H9 (cell line): Measurements from ENCODE around the gene OAF. TPM values are rescaled to one million over a fixed set of nuclear protein-coding genes. Genes with fewer than 3 reads are reported as not detected.

Experiments used
- DNase-seq: peaks from one replicate; pipeline ENCODE4 v3.0.0-alpha.2; 2017
- H2AFZ ChIP-seq: one replicate; pipeline ENCODE4 v1.6.1; 2013; ENCODE audit warnings: mild to moderate bottlenecking, low read length, control low read depth, moderate library complexity
- H2AK5ac ChIP-seq: 2 replicates; pipeline ENCODE4 v1.6.1; 2013; ENCODE audit warnings: low read length, control low read depth, mixed read lengths; ENCODE audit not compliant: insufficient read length
- H2BK120ac ChIP-seq: one replicate; pipeline ENCODE4 v1.6.1; 2013; ENCODE audit warnings: low read depth, mild to moderate bottlenecking, low read length, control low read depth, inconsistent platforms; ENCODE audit not compliant: poor library complexity, severe bottlenecking
- H2BK12ac ChIP-seq: 2 replicates; pipeline ENCODE4 v1.6.1; 2013; ENCODE audit warnings: low read length, control low read depth, mixed read lengths, low read depth; ENCODE audit not compliant: insufficient read length
- H2BK15ac ChIP-seq: 2 replicates; pipeline ENCODE4 v1.6.1; 2013; ENCODE audit warnings: low read depth, low read length, control low read depth
- H2BK20ac ChIP-seq: one replicate; pipeline ENCODE4 v1.6.1; 2013; ENCODE audit warnings: low read depth, mild to moderate bottlenecking, low read length, control low read depth, inconsistent platforms; ENCODE audit not compliant: poor library complexity, severe bottlenecking
- H2BK5ac ChIP-seq: 2 replicates; pipeline ENCODE4 v1.6.1; 2013; ENCODE audit warnings: low read length, control low read depth, mixed read lengths; ENCODE audit not compliant: insufficient read length
- H3K14ac ChIP-seq: 2 replicates; pipeline ENCODE4 v1.6.1; 2013; ENCODE audit warnings: low read length, control low read depth; ENCODE audit not compliant: insufficient read depth
- H3K18ac ChIP-seq: 2 replicates; pipeline ENCODE4 v1.6.1; 2013; ENCODE audit warnings: low read depth, mild to moderate bottlenecking, mixed read lengths, low read length, control low read depth; ENCODE audit not compliant: insufficient read length
- H3K23ac ChIP-seq: 2 replicates; pipeline ENCODE4 v1.6.1; 2013; ENCODE audit warnings: low read length, control low read depth, mixed read lengths, low read depth; ENCODE audit not compliant: insufficient read length
- H3K23me2 ChIP-seq: 2 replicates; pipeline ENCODE4 v1.6.1; 2013; ENCODE audit warnings: low read depth, mild to moderate bottlenecking, mixed read lengths, low read length, control low read depth; ENCODE audit not compliant: insufficient read length, poor library complexity, severe bottlenecking
- H3K27ac ChIP-seq: 2 replicates; pipeline ENCODE4 v1.5.1; 2013; ENCODE audit warnings: low read length, control low read depth, mixed read lengths, low read depth; ENCODE audit not compliant: insufficient read length
- H3K27me3 ChIP-seq: 2 replicates; pipeline ENCODE4 v1.6.1; 2013; ENCODE audit warnings: low read length, control low read depth, inconsistent platforms; ENCODE audit not compliant: insufficient read depth
- H3K4ac ChIP-seq: 2 replicates; pipeline ENCODE4 v1.6.1; 2013; ENCODE audit warnings: low read depth, mild to moderate bottlenecking, control low read depth, inconsistent platforms, low read length, moderate library complexity
- H3K4me1 ChIP-seq: 2 replicates; pipeline ENCODE4 v1.6.1; 2013; ENCODE audit warnings: low read length, control low read depth, inconsistent platforms; ENCODE audit not compliant: insufficient read depth
- H3K4me2 ChIP-seq: 2 replicates; pipeline ENCODE4 v1.6.1; 2013; ENCODE audit warnings: low read length, control low read depth, mixed read lengths; ENCODE audit not compliant: insufficient read length, insufficient read depth
- H3K56ac ChIP-seq: 2 replicates; pipeline ENCODE4 v1.6.1; 2013; ENCODE audit warnings: low read depth, mild to moderate bottlenecking, mixed read lengths, low read length, control low read depth; ENCODE audit not compliant: insufficient read length
- H3K79me1 ChIP-seq: 2 replicates; pipeline ENCODE4 v1.6.1; 2013; ENCODE audit warnings: low read depth, mild to moderate bottlenecking, moderate library complexity, low read length, control low read depth, inconsistent platforms; ENCODE audit not compliant: insufficient read depth, poor library complexity, severe bottlenecking
- H3K79me2 ChIP-seq: 2 replicates; pipeline ENCODE4 v1.6.1; 2013; ENCODE audit warnings: low read length, control low read depth, inconsistent platforms; ENCODE audit not compliant: insufficient read depth
- H3K9ac ChIP-seq: 2 replicates; pipeline ENCODE4 v1.6.1; 2013; ENCODE audit warnings: low read length, control low read depth, mixed read lengths; ENCODE audit not compliant: insufficient read length; ENCODE audit errors: extremely low read depth
- H3K9me3 ChIP-seq: one replicate; pipeline ENCODE4 v1.6.1; 2013; ENCODE audit warnings: low read depth, low read length, inconsistent platforms; ENCODE audit not compliant: control insufficient read depth
- H3T11ph ChIP-seq: one replicate; pipeline ENCODE4 v1.6.1; 2013; ENCODE audit warnings: mild to moderate bottlenecking, low read length, control low read depth, inconsistent platforms
- H4K20me1 ChIP-seq: one replicate; pipeline ENCODE4 v1.6.1; 2013; ENCODE audit not compliant: control insufficient read depth, insufficient read length, insufficient read depth
- H4K5ac ChIP-seq: 2 replicates; pipeline ENCODE4 v1.6.1; 2013; ENCODE audit warnings: low read depth, mild to moderate bottlenecking, mixed read lengths, low read length, control low read depth; ENCODE audit not compliant: insufficient read length
- H4K8ac ChIP-seq: replicated peaks from 2 replicates; pipeline ENCODE4 v1.6.1; 2013; ENCODE audit warnings: low read length, control low read depth, mixed read lengths, low read depth; ENCODE audit not compliant: insufficient read length
- H4K91ac ChIP-seq: 2 replicates; pipeline ENCODE4 v1.6.1; 2013; ENCODE audit warnings: low read depth, mild to moderate bottlenecking, moderate library complexity, mixed read lengths, low read length, control low read depth; ENCODE audit not compliant: insufficient read length
- H3K27ac Mint-ChIP-seq, 3 experiments: 2 replicates in 2 of 3; 3 replicates in 1 of 3; pipeline ENCODE4 v1.8.0; 2020 to 2021; ENCODE audit warnings: mixed read lengths in 3 of 3, mild to moderate bottlenecking in 1 of 3, moderate library complexity in 1 of 3
- H3K27me3 Mint-ChIP-seq: 2 replicates; pipeline ENCODE4 v1.8.0; 2021; ENCODE audit warnings: low read depth, mild to moderate bottlenecking, moderate library complexity, mixed read lengths
- H3K36me3 Mint-ChIP-seq, 3 experiments: 2 replicates in 2 of 3; 3 replicates in 1 of 3; pipeline ENCODE4 v1.8.0; 2020 to 2021; ENCODE audit warnings: low read depth in 3 of 3, mixed read lengths in 3 of 3; ENCODE audit not compliant: insufficient read depth in 1 of 3
- H3K4me1 Mint-ChIP-seq, 2 experiments: 2 replicates each; pipeline ENCODE4 v1.8.0; 2020; ENCODE audit warnings: mixed read lengths in 2 of 2
- H3K4me3 Mint-ChIP-seq, 2 experiments: 2 replicates in 1 of 2; 3 replicates in 1 of 2; pipeline ENCODE4 v1.8.0; 2020 to 2021; ENCODE audit warnings: mild to moderate bottlenecking in 2 of 2, mixed read lengths in 2 of 2, moderate library complexity in 1 of 2
- H3K9me3 Mint-ChIP-seq, 2 experiments: 2 replicates in 1 of 2; 3 replicates in 1 of 2; pipeline ENCODE4 v1.8.0; 2020; ENCODE audit warnings: mild to moderate bottlenecking in 2 of 2, mixed read lengths in 2 of 2, moderate library complexity in 1 of 2
- CTCF ChIP-seq: fragments of 200-600 bp; sonication (generic); conservative IDR thresholded peaks from 3 replicates; pipeline ENCODE4 v1.8.0; 2021; ENCODE audit warnings: antibody characterized with exemption, mild to moderate bottlenecking
- WGBS: extraction: QIAGEN DNeasy Blood & Tissue Kit; methylation state at CpG from one replicate; pipeline ENCODE4 v1.1.7; 2013; ENCODE audit warnings: missing lambda C conversion rate, low lambda C conversion rate, mixed read lengths; ENCODE audit not compliant: insufficient read length; ENCODE audit errors: extremely low coverage; 5-methylcytosine and 5-hydroxymethylcytosine counted together
- total RNA-seq: library from RNA; stranded (reverse); gene quantifications from 2 replicates; pipeline ENCODE4 v1.2.1, GENCODE V29; 2021

Gene OAF
- total RNA-seq, 1 experiment from 2014 or later, result 1.1 TPM

- Histone ChIP-seq H2BK120ac (no peak overlapping the region), H2BK12ac (no peak overlapping the region), H3K4me2 (no peak overlapping the region), H3K27ac (no peak overlapping the region), H3K23me2 (peaks cover 10% of the 10 kb centered on the region), H2AFZ (no peak overlapping the region), H3T11ph (no peak overlapping the region), H3K27me3 (peaks cover 11% of the 10 kb centered on the region), H3K4me1 (no peaks in the 10 kb centered on the region; the same call in 1 of the 2 replicates), H2BK15ac (no peak overlapping the region), H4K8ac (no peak overlapping the region), H2BK20ac (no peak overlapping the region), H3K9me3 (no peaks in the 10 kb centered on the region), H3K4ac (no peak overlapping the region), H4K5ac (no peak overlapping the region), H3K14ac (no peak overlapping the region), H3K56ac (no peak overlapping the region), H3K18ac (no peak overlapping the region), H4K91ac (no peak overlapping the region), H2BK5ac (no peak overlapping the region), H2AK5ac (no peak overlapping the region), H4K20me1 (no peaks in the 10 kb centered on the region), H3K79me1 (no peaks in the 10 kb centered on the region), H3K79me2 (no peaks in the 10 kb centered on the region), H3K9ac (no peak overlapping the region), H3K23ac (no peak overlapping the region)
- peaks cover 0 to 4% of the 10 kb centered on the region in 2 experiments; a peak in 1 of 5 replicates for H3K9me3 Mint-ChIP-seq
- no peak overlapping the region for H3K4me3 Mint-ChIP-seq
- H3K27me3 Mint-ChIP-seq, result peaks cover 98% of the 10 kb centered on the region
- no peaks in the 10 kb centered on the region for H3K36me3 Mint-ChIP-seq
- H3K27ac Mint-ChIP-seq, result no peak overlapping the region
- no CpG with 5 or more reads among the region's 11 CpGs for WGBS
- DNase-seq, result no peak
- no peak for TF ChIP-seq CTCF
- peaks cover 8 to 14% of the 10 kb centered on the region in 2 experiments for H3K4me1 Mint-ChIP-seq
These were observed 37.7 kb upstream of the OAF start for GRCh38 chr11:120173019-120173705.
